ENCODE measurements around the gene ARL11.
"Not testable (repeated sequence)": the region's sequence is repeated elsewhere in the genome, so short reads cannot be mapped to it uniquely, and the experiment has no call there.

The ARL11 gene

GRCh38 chr13:49596221-49596620 is 32.1 kb upstream of the ARL11 start:
- H3K36me3 ChIP-seq (ENCODE audit: insufficient read depth, low read length): no peaks in the 10 kb centered on the region

GRCh38 chr13:49597043-49597641 is 31.2 kb upstream of the ARL11 start:
- Histone ChIP-seq H3K27me3 (ENCODE audit: insufficient read depth, low read length) (no peaks in the 10 kb centered on the region), H2AFZ (ENCODE audit: low read length, unreplicated experiment) (no peak overlapping the region)

More at GRCh38 chr13:49596221-49596620, 32.1 kb upstream of the ARL11 start:
- no peak overlapping the region for H3K4me3 ChIP-seq (ENCODE audit: low read depth, low read length)
- no peak overlapping the region for H3K27ac ChIP-seq (ENCODE audit: low read depth, low read length)
- H3K4me1 ChIP-seq (ENCODE audit: control insufficient read depth, insufficient read depth, low read length, unreplicated experiment): no peaks in the 10 kb centered on the region
- H2AFZ ChIP-seq (ENCODE audit: low read length, unreplicated experiment): no peak overlapping the region
- no peaks in the 10 kb centered on the region for H3K27me3 ChIP-seq (ENCODE audit: insufficient read depth, low read length)
- no peaks in the 10 kb centered on the region for H3K79me2 ChIP-seq (ENCODE audit: control insufficient read depth, insufficient read depth, low read length, unreplicated experiment)

GRCh38 chr13:49602005-49602404 is 26.3 kb upstream of the ARL11 start:
- Histone ChIP-seq H3K36me3 (ENCODE audit: insufficient read depth, low read length) (no peaks in the 10 kb centered on the region), H3K27me3 (ENCODE audit: insufficient read depth, low read length) (no peaks in the 10 kb centered on the region), H3K4me3 (ENCODE audit: low read depth, low read length) (no peak overlapping the region), H2AFZ (ENCODE audit: low read length, unreplicated experiment) (peak overlapping the region; percentile 60), H3K79me2 (ENCODE audit: control insufficient read depth, insufficient read depth, low read length, unreplicated experiment) (no peaks in the 10 kb centered on the region), H3K27ac (ENCODE audit: low read depth, low read length) (no peak overlapping the region), H3K4me1 (ENCODE audit: control insufficient read depth, insufficient read depth, low read length, unreplicated experiment) (no peaks in the 10 kb centered on the region)

More at GRCh38 chr13:49597043-49597641, 31.2 kb upstream of the ARL11 start:
- no peak overlapping the region for H3K4me3 ChIP-seq (ENCODE audit: low read depth, low read length)
- H3K4me1 ChIP-seq (ENCODE audit: control insufficient read depth, insufficient read depth, low read length, unreplicated experiment): no peaks in the 10 kb centered on the region
- no peaks in the 10 kb centered on the region for H3K36me3 ChIP-seq (ENCODE audit: insufficient read depth, low read length)
- no peak overlapping the region for H3K27ac ChIP-seq (ENCODE audit: low read depth, low read length)
- H3K79me2 ChIP-seq (ENCODE audit: control insufficient read depth, insufficient read depth, low read length, unreplicated experiment): no peaks in the 10 kb centered on the region

GRCh38 chr13:49602615-49603014 is 25.7 kb upstream of the ARL11 start:
- H3K27ac ChIP-seq (ENCODE audit: low read depth, low read length); H3K36me3 ChIP-seq (ENCODE audit: insufficient read depth, low read length); H3K27me3 ChIP-seq (ENCODE audit: insufficient read depth, low read length); H3K4me1 ChIP-seq (ENCODE audit: control insufficient read depth, insufficient read depth, low read length, unreplicated experiment); H3K4me3 ChIP-seq (ENCODE audit: low read depth, low read length); H3K79me2 ChIP-seq (ENCODE audit: control insufficient read depth, insufficient read depth, low read length, unreplicated experiment): not testable (repeated sequence)
- peak overlapping the region; percentile 60 for H2AFZ ChIP-seq (ENCODE audit: low read length, unreplicated experiment)

- no peak overlapping the region for H3K4me3 ChIP-seq (ENCODE audit: low read depth, low read length)
- H2AFZ ChIP-seq (ENCODE audit: low read length, unreplicated experiment): no peak overlapping the region
- no peaks in the 10 kb centered on the region for H3K79me2 ChIP-seq (ENCODE audit: control insufficient read depth, insufficient read depth, low read length, unreplicated experiment)
- no peaks in the 10 kb centered on the region for H3K4me1 ChIP-seq (ENCODE audit: control insufficient read depth, insufficient read depth, low read length, unreplicated experiment)
- H3K27me3 ChIP-seq (ENCODE audit: insufficient read depth, low read length): no peaks in the 10 kb centered on the region
- no peak overlapping the region for H3K27ac ChIP-seq (ENCODE audit: low read depth, low read length)
- H3K36me3 ChIP-seq (ENCODE audit: insufficient read depth, low read length): no peaks in the 10 kb centered on the region
These were observed 23.7 kb upstream of the ARL11 start for GRCh38 chr13:49604570-49604969.

GRCh38 chr13:49606747-49607648 is 21.3 kb upstream of the ARL11 start:
- Histone ChIP-seq H3K36me3 (ENCODE audit: insufficient read depth, low read length) (no peaks in the 10 kb centered on the region), H3K27me3 (ENCODE audit: insufficient read depth, low read length) (no peaks in the 10 kb centered on the region), H2AFZ (ENCODE audit: low read length, unreplicated experiment) (peak overlapping the region; percentile 82), H3K27ac (ENCODE audit: low read depth, low read length) (no peak overlapping the region), H3K4me1 (ENCODE audit: control insufficient read depth, insufficient read depth, low read length, unreplicated experiment) (no peaks in the 10 kb centered on the region), H3K79me2 (ENCODE audit: control insufficient read depth, insufficient read depth, low read length, unreplicated experiment) (no peaks in the 10 kb centered on the region), H3K4me3 (ENCODE audit: low read depth, low read length) (peak overlapping the region; percentile 57)

- Histone ChIP-seq H3K36me3 (ENCODE audit: insufficient read depth, low read length) (no peaks in the 10 kb centered on the region), H3K27ac (ENCODE audit: low read depth, low read length) (no peak overlapping the region), H2AFZ (ENCODE audit: low read length, unreplicated experiment) (no peak overlapping the region), H3K4me1 (ENCODE audit: control insufficient read depth, insufficient read depth, low read length, unreplicated experiment) (no peaks in the 10 kb centered on the region), H3K4me3 (ENCODE audit: low read depth, low read length) (no peak overlapping the region), H3K79me2 (ENCODE audit: control insufficient read depth, insufficient read depth, low read length, unreplicated experiment) (no peaks in the 10 kb centered on the region), H3K27me3 (ENCODE audit: insufficient read depth, low read length) (no peaks in the 10 kb centered on the region)
These were observed 20.5 kb upstream of the ARL11 start for GRCh38 chr13:49607761-49608160.

GRCh38 chr13:49608651-49609331 is 19.5 kb upstream of the ARL11 start:
- Histone ChIP-seq H3K36me3 (ENCODE audit: insufficient read depth, low read length) (no peaks in the 10 kb centered on the region), H3K4me1 (ENCODE audit: control insufficient read depth, insufficient read depth, low read length, unreplicated experiment) (no peaks in the 10 kb centered on the region), H3K27me3 (ENCODE audit: insufficient read depth, low read length) (no peaks in the 10 kb centered on the region), H3K4me3 (ENCODE audit: low read depth, low read length) (no peak overlapping the region), H2AFZ (ENCODE audit: low read length, unreplicated experiment) (no peak overlapping the region), H3K79me2 (ENCODE audit: control insufficient read depth, insufficient read depth, low read length, unreplicated experiment) (no peaks in the 10 kb centered on the region), H3K27ac (ENCODE audit: low read depth, low read length) (no peak overlapping the region)

- no peak overlapping the region for H2AFZ ChIP-seq (ENCODE audit: low read length, unreplicated experiment)
- no peaks in the 10 kb centered on the region for H3K36me3 ChIP-seq (ENCODE audit: insufficient read depth, low read length)
- H3K4me1 ChIP-seq (ENCODE audit: control insufficient read depth, insufficient read depth, low read length, unreplicated experiment): no peaks in the 10 kb centered on the region
- H3K27me3 ChIP-seq (ENCODE audit: insufficient read depth, low read length): no peaks in the 10 kb centered on the region
- H3K79me2 ChIP-seq (ENCODE audit: control insufficient read depth, insufficient read depth, low read length, unreplicated experiment): no peaks in the 10 kb centered on the region
- H3K4me3 ChIP-seq (ENCODE audit: low read depth, low read length): no peak overlapping the region
- H3K27ac ChIP-seq (ENCODE audit: low read depth, low read length): no peak overlapping the region
These were observed 18.1 kb upstream of the ARL11 start for GRCh38 chr13:49610176-49610575.

GRCh38 chr13:49612042-49612441 is 16.3 kb upstream of the ARL11 start:
- H3K79me2 ChIP-seq (ENCODE audit: control insufficient read depth, insufficient read depth, low read length, unreplicated experiment); H2AFZ ChIP-seq (ENCODE audit: low read length, unreplicated experiment); H3K4me3 ChIP-seq (ENCODE audit: low read depth, low read length); H3K36me3 ChIP-seq (ENCODE audit: insufficient read depth, low read length); H3K27me3 ChIP-seq (ENCODE audit: insufficient read depth, low read length); H3K4me1 ChIP-seq (ENCODE audit: control insufficient read depth, insufficient read depth, low read length, unreplicated experiment); H3K27ac ChIP-seq (ENCODE audit: low read depth, low read length): not testable (repeated sequence)
